ENCODE measurements around the gene LAX1.

Gene LAX1

GRCh38 chr1:203768256-203768655 is 3.3 kb downstream of the LAX1 start:
- Histone ChIP-seq H3K36me3 (no peaks in the 10 kb centered on the region), H3K4me1 (peaks cover 50% of the 10 kb centered on the region), H3K27ac (peak overlapping the region; percentile 52), H3K27me3 (no peaks in the 10 kb centered on the region), H3K4me2 (peak overlapping the region; percentile 37; the same call in 1 of the 2 replicates), H3K9me3 (no peaks in the 10 kb centered on the region), H4K20me1 (no peaks in the 10 kb centered on the region), H3K9ac (no peak overlapping the region), H3K4me3 (no peak overlapping the region)
- no peak for TF ChIP-seq Cebpa-rat (IDR thresholded peaks at IDR 0.05)

GRCh38 chr1:203769505-203770343 is 4.7 kb downstream of the LAX1 start:
- no peak for TF ChIP-seq Cebpa-rat (IDR thresholded peaks at IDR 0.05)
- H3K9ac ChIP-seq = peak overlapping the region; percentile 28; the same call in 1 of the 2 replicates
- no peaks in the 10 kb centered on the region for H3K27me3 ChIP-seq
- H3K9me3 ChIP-seq = no peaks in the 10 kb centered on the region
- H3K4me3 ChIP-seq = no peak overlapping the region
- peaks cover 11% of the 10 kb centered on the region; the same call in 1 of the 2 replicates for H3K36me3 ChIP-seq
- peaks cover 36% of the 10 kb centered on the region for H3K4me1 ChIP-seq
- H4K20me1 ChIP-seq = no peaks in the 10 kb centered on the region
- peak overlapping the region; percentile 37 for H3K4me2 ChIP-seq
- peak overlapping the region; percentile 66 for H3K27ac ChIP-seq

GRCh38 chr1:203771901-203772301 is 6.9 kb downstream of the LAX1 start:
- no peak for TF ChIP-seq Cebpa-rat (IDR thresholded peaks at IDR 0.05)
- Histone ChIP-seq H3K4me2 (no peak overlapping the region), H4K20me1 (no peaks in the 10 kb centered on the region), H3K4me3 (no peak overlapping the region), H3K36me3 (peaks cover 11% of the 10 kb centered on the region; the same call in 1 of the 2 replicates), H3K27me3 (no peaks in the 10 kb centered on the region), H3K9me3 (no peaks in the 10 kb centered on the region), H3K4me1 (peaks cover 20% of the 10 kb centered on the region), H3K27ac (no peak overlapping the region), H3K9ac (no peak overlapping the region)

GRCh38 chr1:203772836-203773235 is 7.9 kb downstream of the LAX1 start:
- peaks cover 20% of the 10 kb centered on the region for H3K4me1 ChIP-seq
- no peaks in the 10 kb centered on the region for H4K20me1 ChIP-seq
- H3K36me3 ChIP-seq = peaks cover 11% of the 10 kb centered on the region; the same call in 1 of the 2 replicates
- H3K4me2 ChIP-seq = no peak overlapping the region
- no peaks in the 10 kb centered on the region for H3K27me3 ChIP-seq
- no peak overlapping the region for H3K9ac ChIP-seq
- H3K27ac ChIP-seq = no peak overlapping the region
- H3K9me3 ChIP-seq = no peaks in the 10 kb centered on the region
- H3K4me3 ChIP-seq = no peak overlapping the region
- TF ChIP-seq Cebpa-rat (IDR thresholded peaks at IDR 0.05) = no peak

GRCh38 chr1:203776636-203777035 is 11.7 kb downstream of the LAX1 start:
- Histone ChIP-seq H3K4me2 (no peak overlapping the region), H3K9ac (no peak overlapping the region)
- no peak for TF ChIP-seq Cebpa-rat (IDR thresholded peaks at IDR 0.05)

GRCh38 chr1:203777596-203777995 is 12.6 kb downstream of the LAX1 start:
- no peaks in the 10 kb centered on the region for H3K4me1 ChIP-seq
- no peak overlapping the region for H3K4me3 ChIP-seq
- H4K20me1 ChIP-seq = no peaks in the 10 kb centered on the region
- no peaks in the 10 kb centered on the region for H3K9me3 ChIP-seq
- H3K4me2 ChIP-seq = no peak overlapping the region
- H3K36me3 ChIP-seq = peaks cover 11% of the 10 kb centered on the region; the same call in 1 of the 2 replicates
- H3K27me3 ChIP-seq = no peaks in the 10 kb centered on the region
- no peak overlapping the region for H3K27ac ChIP-seq
- no peak for TF ChIP-seq Cebpa-rat (IDR thresholded peaks at IDR 0.05)
- no peak overlapping the region for H3K9ac ChIP-seq

More at GRCh38 chr1:203776636-203777035, 11.7 kb downstream of the LAX1 start:
- Histone ChIP-seq H3K4me1 (no peaks in the 10 kb centered on the region), H4K20me1 (no peaks in the 10 kb centered on the region), H3K36me3 (peaks cover 11% of the 10 kb centered on the region; the same call in 1 of the 2 replicates), H3K27ac (no peak overlapping the region), H3K9me3 (no peaks in the 10 kb centered on the region), H3K27me3 (no peaks in the 10 kb centered on the region), H3K4me3 (no peak overlapping the region)

- no peak for TF ChIP-seq Cebpa-rat (IDR thresholded peaks at IDR 0.05)
- no peak overlapping the region for H3K4me3 ChIP-seq
- H4K20me1 ChIP-seq = no peaks in the 10 kb centered on the region
- no peaks in the 10 kb centered on the region for H3K27me3 ChIP-seq
- no peak overlapping the region for H3K27ac ChIP-seq
- H3K9me3 ChIP-seq = no peaks in the 10 kb centered on the region
- no peaks in the 10 kb centered on the region for H3K4me1 ChIP-seq
- no peak overlapping the region for H3K4me2 ChIP-seq
- peaks cover 11% of the 10 kb centered on the region; the same call in 1 of the 2 replicates for H3K36me3 ChIP-seq
- H3K9ac ChIP-seq = no peak overlapping the region
These were observed 13.2 kb downstream of the LAX1 start for GRCh38 chr1:203778146-203778545.

GRCh38 chr1:203778789-203779188 is 13.8 kb downstream of the LAX1 start:
- no peak overlapping the region for H3K9ac ChIP-seq
- no peaks in the 10 kb centered on the region for H4K20me1 ChIP-seq
- H3K27ac ChIP-seq = no peak overlapping the region
- no peaks in the 10 kb centered on the region for H3K9me3 ChIP-seq
- H3K27me3 ChIP-seq = no peaks in the 10 kb centered on the region
- H3K36me3 ChIP-seq = peaks cover 10% of the 10 kb centered on the region; the same call in 1 of the 2 replicates
- no peaks in the 10 kb centered on the region for H3K4me1 ChIP-seq
- no peak overlapping the region for H3K4me2 ChIP-seq
- no peak for TF ChIP-seq Cebpa-rat (IDR thresholded peaks at IDR 0.05)
- H3K4me3 ChIP-seq = no peak overlapping the region

- Histone ChIP-seq H3K27me3 (no peaks in the 10 kb centered on the region), H3K4me3 (no peak overlapping the region), H3K9me3 (no peaks in the 10 kb centered on the region), H3K4me1 (no peaks in the 10 kb centered on the region), H3K36me3 (no peaks in the 10 kb centered on the region), H3K9ac (no peak overlapping the region), H4K20me1 (no peaks in the 10 kb centered on the region), H3K27ac (no peak overlapping the region), H3K4me2 (no peak overlapping the region)
- TF ChIP-seq Cebpa-rat (IDR thresholded peaks at IDR 0.05) = no peak
These were observed 17.0 kb downstream of the LAX1 start for GRCh38 chr1:203781962-203782361.

GRCh38 chr1:203789966-203790365 is 25.0 kb downstream of the LAX1 start:
- TF ChIP-seq Cebpa-rat (IDR thresholded peaks at IDR 0.05) = no peak
- H3K9me3 ChIP-seq = no peaks in the 10 kb centered on the region
- no peak overlapping the region for H3K4me2 ChIP-seq
- H4K20me1 ChIP-seq = no peaks in the 10 kb centered on the region
- no peak overlapping the region for H3K4me3 ChIP-seq
- no peaks in the 10 kb centered on the region for H3K27me3 ChIP-seq
- H3K36me3 ChIP-seq = no peaks in the 10 kb centered on the region
- no peak overlapping the region for H3K9ac ChIP-seq
- no peak overlapping the region for H3K27ac ChIP-seq
- peaks cover 4% of the 10 kb centered on the region; the same call in 1 of the 2 replicates for H3K4me1 ChIP-seq
